ENCODE data around the gene CTDSPL2. TPM values are rescaled to one million over a fixed set of nuclear protein-coding genes. Genes with fewer than 3 reads are reported as not detected.

Gene CTDSPL2
- 47.9 and 88.6 TPM in 2 replicates for total RNA-seq

GRCh38 chr15:44426975-44427755, at the start of gene CTDSPL2:
Gene CTDSPL2 (plus strand): TSS chr15:44427629. CDS start chr15:44459015, 31,386 bp downstream.

GRCh38 chr15:44536962-44537734, 109.7 kb downstream of the CTDSPL2 start, which contains the start of gene EIF3J:
Gene EIF3J (plus strand): TSS chr15:44537147. CDS start chr15:44537195, 48 bp downstream.

Other genes starting within 250 kb of the CTDSPL2 start
- gene FRMD5, start 232.4 kb upstream of the CTDSPL2 start, total RNA-seq, result 0.88 and 13.5 TPM in 2 replicates
- 123 and 156 TPM in 2 replicates for gene GOLM2, start 138.9 kb upstream of the CTDSPL2 start, total RNA-seq
- gene EIF3J, start 109.5 kb downstream of the CTDSPL2 start, total RNA-seq, result 35.9 and 53.6 TPM in 2 replicates
- 42.7 and 66.6 TPM in 2 replicates for gene SPG11, start 236.0 kb downstream of the CTDSPL2 start, total RNA-seq